T1000 (cell line): ENCODE measurements around the gene ILRUN.
"Not testable (repeated sequence)": the region's sequence is repeated elsewhere in the genome, so short reads cannot be mapped to it uniquely, and the experiment has no call there.

Source experiments
- DNase-seq: peaks from one replicate; lab custom pipeline; 2025; ENCODE audit warnings: mixed read lengths; lab: John Stamatoyannopoulos, UW

Gene ILRUN

GRCh38 chr6:34696739-34697543 is at the start of gene ILRUN:
TSS of gene ILRUN (minus strand) at chr6:34696767. CDS start at chr6:34696603, 164 bp downstream.
- peak; percentile 94 for DNase-seq

GRCh38 chr6:34745277-34746103 is 48.9 kb upstream of the ILRUN start:
- no peak for DNase-seq

GRCh38 chr6:34744294-34744647 is 47.7 kb upstream of the ILRUN start:
- not testable (repeated sequence) for DNase-seq

GRCh38 chr6:34743625-34744293 is 47.2 kb upstream of the ILRUN start:
- no peak for DNase-seq

GRCh38 chr6:34742094-34742493 is 45.5 kb upstream of the ILRUN start:
- no peak for DNase-seq

- no peak for DNase-seq
Measured at GRCh38 chr6:34736823-34737222, 40.3 kb upstream of the ILRUN start.

GRCh38 chr6:34731393-34732060 is 35.0 kb upstream of the ILRUN start:
- no peak for DNase-seq

GRCh38 chr6:34729631-34730470 is 33.3 kb upstream of the ILRUN start:
- DNase-seq = no peak

- no peak for DNase-seq
Measured at GRCh38 chr6:34726055-34726454, 29.5 kb upstream of the ILRUN start.

GRCh38 chr6:34723203-34723602 is 26.6 kb upstream of the ILRUN start:
- DNase-seq = no peak

GRCh38 chr6:34722451-34722850 is 25.9 kb upstream of the ILRUN start:
- DNase-seq = no peak

- DNase-seq = not testable (repeated sequence)
Measured at GRCh38 chr6:34720160-34720559, 23.6 kb upstream of the ILRUN start.

GRCh38 chr6:34719646-34720045 is 23.1 kb upstream of the ILRUN start:
- not testable (repeated sequence) for DNase-seq

- DNase-seq = no peak
Measured at GRCh38 chr6:34718976-34719375, 22.4 kb upstream of the ILRUN start.

- no peak for DNase-seq
Measured at GRCh38 chr6:34717466-34717865, 20.9 kb upstream of the ILRUN start.

GRCh38 chr6:34714663-34715062 is 18.1 kb upstream of the ILRUN start:
- DNase-seq = no peak

- not testable (repeated sequence) for DNase-seq
Measured at GRCh38 chr6:34712881-34713280, 16.3 kb upstream of the ILRUN start.

- DNase-seq = no peak
Measured at GRCh38 chr6:34709386-34709785, 12.8 kb upstream of the ILRUN start.

- DNase-seq = no peak
Measured at GRCh38 chr6:34705241-34705640, 8.7 kb upstream of the ILRUN start.

- DNase-seq = no peak
Measured at GRCh38 chr6:34701199-34701598, 4.6 kb upstream of the ILRUN start.

- DNase-seq = no peak
Measured at GRCh38 chr6:34697904-34698559, 1.5 kb upstream of the ILRUN start.
